Keratinocyte (primary cell): ENCODE results near the gene TDP1. TPM values are rescaled to one million over a fixed set of nuclear protein-coding genes. Genes with fewer than 3 reads are reported as not detected.
A peak's percentile ranks its signal among the peaks of the same experiment; 100 is the strongest.

ENCODE experiments used
- DNase-seq: peaks from one replicate; pipeline ENCODE4 v3.0.0-alpha.2; 2011; ENCODE audit warnings: low read depth, missing footprints, low spot score
- FAIRE-seq: peaks from 2 replicates; lab custom pipeline; 2011; peaks lifted over from hg19 to GRCh38; lab: Jason Lieb, UNC
- H2AFZ ChIP-seq: 2 replicates; pipeline ENCODE4 v1.6.0; 2012; ENCODE audit warnings: low read length, control low read depth, inconsistent platforms; ENCODE audit not compliant: control insufficient read depth
- H3K27ac ChIP-seq: 2 replicates; pipeline ENCODE4 v1.5.1; 2011; ENCODE audit warnings: low read length; ENCODE audit not compliant: control insufficient read depth, insufficient read depth
- H3K27me3 ChIP-seq: 3 replicates; pipeline ENCODE4 v1.6.0; 2011; ENCODE audit warnings: low read length; ENCODE audit not compliant: control insufficient read depth, insufficient read depth; ENCODE audit errors: extremely low read depth
- H3K36me3 ChIP-seq, 2 experiments: 2 replicates in 1 of 2; 3 replicates in 1 of 2; pipeline ENCODE4 v1.5.1; 2011; ENCODE audit warnings: low read length in 2 of 2, mild to moderate bottlenecking in 1 of 2; ENCODE audit not compliant: control insufficient read depth in 2 of 2, insufficient read depth in 2 of 2; ENCODE audit errors: extremely low read depth in 1 of 2
- H3K4me1 ChIP-seq: 3 replicates; pipeline ENCODE4 v1.5.1; 2011; ENCODE audit warnings: low read length; ENCODE audit not compliant: control insufficient read depth, insufficient read depth; ENCODE audit errors: extremely low read depth
- H3K4me2 ChIP-seq: 3 replicates; pipeline ENCODE4 v1.6.0; 2011; ENCODE audit warnings: low read depth, low read length; ENCODE audit not compliant: control insufficient read depth, insufficient read depth; ENCODE audit errors: extremely low read depth
- H3K4me3 ChIP-seq, 3 experiments: fragments of 200-600 bp in 1 of 3; sonication (generic) in 1 of 3; 2 replicates in 2 of 3; 3 replicates in 1 of 3; pipeline ENCODE4 v1.5.1; 2011 to 2016; ENCODE audit warnings: low read length in 3 of 3, mild to moderate bottlenecking in 3 of 3, control low read depth in 2 of 3, inconsistent platforms in 1 of 3, low read depth in 1 of 3, mixed read lengths in 1 of 3, mixed run types in 1 of 3, moderate library complexity in 1 of 3; ENCODE audit not compliant: control insufficient read depth in 2 of 3, insufficient read depth in 2 of 3; ENCODE audit errors: extremely low read depth in 1 of 3
- H3K79me2 ChIP-seq: 2 replicates; pipeline ENCODE4 v1.6.0; 2012; ENCODE audit warnings: low read length; ENCODE audit not compliant: control insufficient read depth, insufficient read depth
- H3K9ac ChIP-seq: 3 replicates; pipeline ENCODE4 v1.6.0; 2011; ENCODE audit warnings: low read length; ENCODE audit not compliant: control insufficient read depth, insufficient read depth; ENCODE audit errors: extremely low read depth
- H3K9me1 ChIP-seq: 3 replicates; pipeline ENCODE4 v1.6.0; 2011; ENCODE audit warnings: low read length; ENCODE audit not compliant: control insufficient read depth, insufficient read depth; ENCODE audit errors: extremely low read depth
- H3K9me3 ChIP-seq: 2 replicates; pipeline ENCODE4 v1.5.1; 2012; ENCODE audit warnings: low read depth, low read length; ENCODE audit not compliant: control insufficient read depth
- H4K20me1 ChIP-seq: 3 replicates; pipeline ENCODE4 v1.6.0; 2011; ENCODE audit warnings: low read length; ENCODE audit not compliant: control insufficient read depth, insufficient read depth; ENCODE audit errors: extremely low read depth
- CTCF ChIP-seq, 3 experiments: IDR thresholded peaks in 1 of 3; conservative IDR thresholded peaks in 1 of 3; optimal IDR thresholded peaks in 1 of 3; 2 replicates in 2 of 3; 3 replicates in 1 of 3; pipeline versions ENCODE3 to v1.5.1; 2011; ENCODE audit warnings: low read length in 3 of 3, mild to moderate bottlenecking in 3 of 3, moderate library complexity in 2 of 3, control low read depth in 1 of 3, inconsistent platforms in 1 of 3; ENCODE audit not compliant: insufficient read depth in 2 of 3; ENCODE audit errors: extremely low read depth in 1 of 3
- EZH2 ChIP-seq: IDR thresholded peaks from one replicate; pipeline ENCODE4 v1.6.1; 2012; ENCODE audit warnings: inconsistent platforms, mild to moderate bottlenecking, low read length, moderate library complexity
- dilution Hi-C: fragments of 300-500 bp; cut with MboI; formaldehyde crosslinking; loops from one replicate; pipeline ENCODE4 v1.7.0; 2020; ENCODE audit warnings: low sequenced_read_pairs; ENCODE audit not compliant: extremely low pct_ligation_motif_present
- polyA minus RNA-seq, 3 experiments: library from RNA; depleted of rRNA, polyadenylated mRNA; stranded (reverse); fragments of >200 nt; gene quantifications; 1 replicate in 1 of 3; 2 replicates in 1 of 3; 3 replicates in 1 of 3; pipeline ENCODE4 v1.2.3, GENCODE V29; 2011
- polyA plus RNA-seq, 5 experiments: library from polyadenylated mRNA; depleted of rRNA in 3 of 5; stranded (reverse) in 3 of 5; stranded (forward) in 1 of 5; unstranded in 1 of 5; fragments of >200 nt; gene quantifications; 1 replicate in 1 of 5; 2 replicates in 3 of 5; 3 replicates in 1 of 5; pipeline versions ENCODE4 v1.2.1 to v1.2.3, GENCODE V29; 2011 to 2012; ENCODE audit warnings: missing spikeins in 2 of 5, low read depth in 1 of 5, low replicate concordance in 1 of 5

The TDP1 gene
- 18.9 to 27.1 TPM (median 24.9 TPM) in 3 replicates for polyA plus RNA-seq
- 6.1 TPM for polyA plus RNA-seq (2011; ENCODE audit: low read depth)
- polyA plus RNA-seq (2011; cell fraction: cytosol; rRNA removed) = 15.7 and 20.7 TPM in 2 replicates
- 21.9 and 22.7 TPM in 2 replicates for polyA plus RNA-seq (2011; cell fraction: nucleus; rRNA removed)
- 8.5 and 18.0 TPM in 2 replicates for polyA plus RNA-seq (2012; ENCODE audit: low replicate concordance)
- polyA minus RNA-seq = 14.5 to 26.0 TPM (median 24.5 TPM) in 3 replicates
- polyA minus RNA-seq (2011; cell fraction: cytosol; rRNA and poly(A)+ RNA removed) = 25.9 TPM
- polyA minus RNA-seq (2011; cell fraction: nucleus; rRNA and poly(A)+ RNA removed) = 12.8 and 21.9 TPM in 2 replicates

- Histone ChIP-seq H2AFZ (peak within 1 kb of the TSS; percentile 97), H3K9me3 (no peaks in the 10 kb centered on the region), H3K4me1 (peaks cover 18% of the 10 kb centered on the region), H3K27me3 (no peaks in the 10 kb centered on the region), H3K79me2 (peaks cover 22% of the 10 kb centered on the region), H3K9ac (peak within 1 kb of the TSS; percentile 88), H3K4me3 (peak within 1 kb of the TSS; percentile 54 to 95 (median 76)), H4K20me1 (no peaks in the 10 kb centered on the region), H3K4me2 (peak within 1 kb of the TSS; percentile 90), H3K9me1 (no peaks in the 10 kb centered on the region), H3K36me3 (peaks cover 6 to 10% of the 10 kb centered on the region in 2 experiments), H3K27ac (peak within 1 kb of the TSS; percentile 88)
- dilution Hi-C loops = no loop called here
- peak; percentile 76 for FAIRE-seq
- peak; percentile 91 for DNase-seq
- TF ChIP-seq CTCF (optimal IDR thresholded peaks at IDR 0.05 in 1 of 3, IDR thresholded peaks at IDR 0.05 in 1 of 3, conservative IDR thresholded peaks at IDR 0.05 in 1 of 3; ENCODE audit: extremely low read depth in 1 of 3, insufficient read depth in 2 of 3, low read length in 3 of 3) (no peak), EZH2 (no peak)
Measured at GRCh38 chr14:89955745-89956660, at the start of gene TDP1. TDP1 (plus strand) TSS chr14:89955927; CDS start chr14:89963115, 7,188 bp downstream.

DNA sequence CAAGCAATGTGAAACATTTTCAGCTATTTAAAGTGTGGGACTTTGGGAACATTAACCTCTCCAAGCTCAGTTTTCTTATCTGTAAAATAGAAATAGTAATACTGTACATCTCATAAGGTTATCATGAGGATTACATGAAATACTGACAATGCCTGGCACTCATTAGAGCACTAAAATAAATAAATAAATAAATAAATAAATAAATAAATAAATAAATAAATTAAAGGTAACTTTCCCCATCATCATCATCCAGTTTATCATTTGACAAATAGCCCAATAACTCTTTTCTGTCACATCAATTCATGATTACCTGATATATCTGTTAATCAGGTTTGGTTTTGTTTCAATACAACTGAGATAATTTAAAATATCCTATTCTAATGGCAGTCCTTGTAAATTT, 49.7 kb upstream of the TDP1 start:
- DNase-seq (no peak), FAIRE-seq (no peak)
- no peaks in the 10 kb centered on the region for H3K9me1 ChIP-seq
- dilution Hi-C loops = no loop called here
- H3K4me1 ChIP-seq = no peaks in the 10 kb centered on the region
- no peak overlapping the region for H3K27ac ChIP-seq
- H3K79me2 ChIP-seq = no peaks in the 10 kb centered on the region
- H3K27me3 ChIP-seq = no peaks in the 10 kb centered on the region
- H3K36me3 ChIP-seq = no peaks in the 10 kb centered on the region
- TF ChIP-seq EZH2 (no peak), CTCF (optimal IDR thresholded peaks at IDR 0.05 in 1 of 3, IDR thresholded peaks at IDR 0.05 in 1 of 3, conservative IDR thresholded peaks at IDR 0.05 in 1 of 3; ENCODE audit: extremely low read depth in 1 of 3, insufficient read depth in 2 of 3, low read length in 3 of 3) (no peak)
- H3K9me3 ChIP-seq = no peaks in the 10 kb centered on the region
- H4K20me1 ChIP-seq = no peaks in the 10 kb centered on the region
- H2AFZ ChIP-seq = no peak overlapping the region
- H3K9ac ChIP-seq = no peak overlapping the region
- no peak overlapping the region for H3K4me3 ChIP-seq
- H3K4me2 ChIP-seq = no peak overlapping the region
